DOHH2 (cell line): Measurements from ENCODE around the gene HHAT.

Experiments
- H3F3A ChIP-seq: fragments of 200-600 bp; sonication (generic), shearing (Covaris generic); 2 replicates; pipeline ENCODE4 v1.6.0; 2016; ENCODE audit warnings: antibody characterized with exemption, mild to moderate bottlenecking; ENCODE audit not compliant: control insufficient read depth, insufficient read depth
- H3K27ac ChIP-seq: fragments of 200-600 bp; sonication (generic); 2 replicates; pipeline ENCODE4 v1.5.1; 2014; ENCODE audit warnings: low read depth, mild to moderate bottlenecking, low read length, moderate library complexity
- H3K27me3 ChIP-seq: fragments of 200-600 bp; sonication (generic); 2 replicates; pipeline ENCODE4 v1.6.1; 2014; ENCODE audit warnings: mild to moderate bottlenecking, low read length, mixed read lengths; ENCODE audit not compliant: control insufficient read depth
- H3K36me3 ChIP-seq: fragments of 200-600 bp; sonication (generic); 2 replicates; pipeline ENCODE4 v1.6.1; 2014; ENCODE audit warnings: mild to moderate bottlenecking, low read length, moderate library complexity, mixed read lengths; ENCODE audit not compliant: control insufficient read depth
- H3K4me1 ChIP-seq: fragments of 200-600 bp; sonication (generic); 2 replicates; pipeline ENCODE4 v1.6.1; 2014; ENCODE audit warnings: mild to moderate bottlenecking, low read length, mixed read lengths; ENCODE audit not compliant: control insufficient read depth
- H3K4me2 ChIP-seq: fragments of 200-600 bp; sonication (generic); 2 replicates; pipeline ENCODE4 v1.6.0; 2014; ENCODE audit warnings: mild to moderate bottlenecking, low read length, moderate library complexity
- H3K4me3 ChIP-seq: fragments of 200-600 bp; sonication (generic); 2 replicates; pipeline ENCODE4 v1.5.1; 2014; ENCODE audit warnings: mild to moderate bottlenecking, low read length, mixed read lengths
- H3K79me2 ChIP-seq: fragments of 200-600 bp; sonication (generic); 2 replicates; pipeline ENCODE4 v1.6.1; 2014; ENCODE audit warnings: mild to moderate bottlenecking, low read length, mixed read lengths; ENCODE audit not compliant: control insufficient read depth
- H3K9me2 ChIP-seq: fragments of 200-600 bp; sonication (generic); replicated peaks from 2 replicates; pipeline ENCODE4 v1.6.1; 2014; ENCODE audit warnings: mild to moderate bottlenecking, low read length, mixed read lengths; ENCODE audit not compliant: control insufficient read depth
- H3K9me3 ChIP-seq: fragments of 200-600 bp; sonication (generic); 2 replicates; pipeline ENCODE4 v1.6.1; 2014; ENCODE audit warnings: antibody characterized with exemption, low read length, mixed read lengths; ENCODE audit not compliant: control insufficient read depth, insufficient read depth
- H4K20me1 ChIP-seq: fragments of 200-600 bp; sonication (generic); 2 replicates; pipeline ENCODE4 v1.6.0; 2014; ENCODE audit warnings: low read depth, mild to moderate bottlenecking, antibody characterized with exemption, low read length, moderate library complexity; ENCODE audit not compliant: control insufficient read depth, insufficient read depth
- EZH2phosphoT487 ChIP-seq: fragments of 200-600 bp; sonication (generic); IDR thresholded peaks from 2 replicates; pipeline ENCODE4 v1.6.1; 2017; ENCODE audit warnings: borderline replicate concordance, mild to moderate bottlenecking, antibody characterized with exemption, low read length, moderate library complexity, mixed read lengths
- TF ChIP-seq, protein P1 (sequence below): fragments of 200-600 bp; sonication (generic); IDR thresholded peaks from one replicate; pipeline ENCODE4 v1.5.1; 2014; ENCODE audit warnings: antibody characterized with exemption, mild to moderate bottlenecking, low read depth, low read length; ENCODE audit not compliant: poor library complexity, severe bottlenecking

Gene HHAT

DNA sequence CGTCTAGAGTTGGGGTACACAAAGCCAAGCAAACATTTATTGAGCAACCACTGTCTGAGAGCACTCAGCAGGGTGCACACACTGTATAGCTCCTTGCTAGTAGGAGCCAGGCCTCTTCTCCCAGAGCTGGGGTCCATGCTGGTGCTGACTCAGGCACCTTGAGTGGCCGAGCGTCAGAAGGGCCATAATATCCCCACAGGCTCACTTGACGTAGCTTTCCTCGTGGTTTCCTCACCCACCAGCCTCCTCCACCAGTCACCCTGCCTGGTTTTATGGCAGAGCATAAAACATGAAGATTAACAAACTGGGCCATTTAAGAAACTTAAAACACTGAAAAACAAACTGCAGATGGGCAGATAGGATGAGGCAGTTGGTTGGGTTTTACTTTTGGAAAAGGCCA is 361.5 kb downstream of the HHAT start:
- Histone ChIP-seq H3K4me1 (no peaks in the 10 kb centered on the region), H3K27me3 (no peaks in the 10 kb centered on the region), H3K36me3 (no peaks in the 10 kb centered on the region), H4K20me1 (no peaks in the 10 kb centered on the region), H3K79me2 (no peaks in the 10 kb centered on the region), H3K9me2 (no peaks in the 10 kb centered on the region), H3K27ac (no peak overlapping the region), H3F3A (no peaks in the 10 kb centered on the region), H3K4me3 (no peak overlapping the region), H3K4me2 (no peak overlapping the region), H3K9me3 (no peaks in the 10 kb centered on the region)
- TF ChIP-seq, protein P1, sequence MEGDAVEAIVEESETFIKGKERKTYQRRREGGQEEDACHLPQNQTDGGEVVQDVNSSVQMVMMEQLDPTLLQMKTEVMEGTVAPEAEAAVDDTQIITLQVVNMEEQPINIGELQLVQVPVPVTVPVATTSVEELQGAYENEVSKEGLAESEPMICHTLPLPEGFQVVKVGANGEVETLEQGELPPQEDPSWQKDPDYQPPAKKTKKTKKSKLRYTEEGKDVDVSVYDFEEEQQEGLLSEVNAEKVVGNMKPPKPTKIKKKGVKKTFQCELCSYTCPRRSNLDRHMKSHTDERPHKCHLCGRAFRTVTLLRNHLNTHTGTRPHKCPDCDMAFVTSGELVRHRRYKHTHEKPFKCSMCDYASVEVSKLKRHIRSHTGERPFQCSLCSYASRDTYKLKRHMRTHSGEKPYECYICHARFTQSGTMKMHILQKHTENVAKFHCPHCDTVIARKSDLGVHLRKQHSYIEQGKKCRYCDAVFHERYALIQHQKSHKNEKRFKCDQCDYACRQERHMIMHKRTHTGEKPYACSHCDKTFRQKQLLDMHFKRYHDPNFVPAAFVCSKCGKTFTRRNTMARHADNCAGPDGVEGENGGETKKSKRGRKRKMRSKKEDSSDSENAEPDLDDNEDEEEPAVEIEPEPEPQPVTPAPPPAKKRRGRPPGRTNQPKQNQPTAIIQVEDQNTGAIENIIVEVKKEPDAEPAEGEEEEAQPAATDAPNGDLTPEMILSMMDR = no peak
- no peak for TF ChIP-seq EZH2phosphoT487

DNA sequence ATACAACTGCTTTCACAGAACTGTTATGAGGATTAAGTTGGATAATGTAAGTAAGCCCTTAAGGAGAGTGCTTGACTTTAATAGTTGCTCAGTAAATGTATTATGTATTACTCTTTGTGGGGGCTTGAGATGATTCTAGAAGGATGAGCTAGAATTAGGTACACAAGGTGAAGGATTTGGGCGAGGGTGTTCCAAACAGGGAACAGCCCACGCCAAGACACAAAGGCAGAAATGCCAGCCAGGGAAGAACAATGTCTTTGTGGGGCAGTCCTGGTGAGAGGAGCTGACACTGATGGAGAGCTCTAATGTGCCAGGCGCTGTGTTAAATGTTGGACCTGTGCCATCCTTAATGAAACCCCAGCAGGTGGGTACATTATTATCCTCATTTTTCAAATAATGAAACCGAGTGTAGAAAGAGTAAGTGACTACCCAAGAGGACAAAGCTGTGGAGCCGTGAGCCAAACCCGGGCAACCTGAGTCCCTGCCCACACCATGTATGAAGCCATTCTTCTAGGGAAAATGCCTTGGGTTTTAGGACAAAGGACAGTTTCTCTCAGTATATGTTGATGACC is 362.4 kb downstream of the HHAT start:
- H3F3A ChIP-seq = no peaks in the 10 kb centered on the region
- no peaks in the 10 kb centered on the region for H3K4me1 ChIP-seq
- TF ChIP-seq, protein P1 = no peak
- no peak for TF ChIP-seq EZH2phosphoT487
- no peaks in the 10 kb centered on the region for H3K79me2 ChIP-seq
- H4K20me1 ChIP-seq = no peaks in the 10 kb centered on the region
- no peak overlapping the region for H3K4me3 ChIP-seq
- H3K27me3 ChIP-seq = no peaks in the 10 kb centered on the region
- H3K4me2 ChIP-seq = no peak overlapping the region
- H3K9me3 ChIP-seq = no peaks in the 10 kb centered on the region
- H3K9me2 ChIP-seq = no peaks in the 10 kb centered on the region
- H3K36me3 ChIP-seq = no peaks in the 10 kb centered on the region
- no peak overlapping the region for H3K27ac ChIP-seq

DNA sequence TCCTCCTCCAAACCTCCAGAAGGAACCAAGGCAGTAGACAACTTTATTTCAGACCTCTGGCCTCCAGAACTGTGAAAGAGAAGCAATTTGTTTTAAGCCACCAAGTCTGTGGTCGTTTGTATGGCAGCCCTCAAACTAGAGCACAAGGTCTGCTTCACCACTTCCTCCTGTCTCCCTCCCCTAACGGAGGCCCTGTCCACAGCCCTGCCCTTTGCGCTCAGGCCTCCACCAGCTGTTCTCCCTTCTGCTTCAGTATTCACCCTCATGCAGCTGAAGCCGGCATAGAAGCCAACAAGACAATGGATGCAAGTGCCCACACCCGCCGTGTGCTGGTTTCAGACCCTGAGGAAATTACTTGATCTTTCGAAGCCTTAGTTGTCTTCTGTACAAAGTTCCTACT is 364.1 kb downstream of the HHAT start:
- no peaks in the 10 kb centered on the region for H3K79me2 ChIP-seq
- no peak overlapping the region for H3K4me2 ChIP-seq
- TF ChIP-seq EZH2phosphoT487 = no peak
- TF ChIP-seq, protein P1 = no peak
- no peaks in the 10 kb centered on the region for H3K9me3 ChIP-seq
- H3K9me2 ChIP-seq = no peaks in the 10 kb centered on the region
- H3K27me3 ChIP-seq = no peaks in the 10 kb centered on the region
- H3K4me1 ChIP-seq = no peaks in the 10 kb centered on the region
- H3K36me3 ChIP-seq = no peaks in the 10 kb centered on the region
- no peaks in the 10 kb centered on the region for H3F3A ChIP-seq
- H4K20me1 ChIP-seq = no peaks in the 10 kb centered on the region
- H3K4me3 ChIP-seq = no peak overlapping the region
- H3K27ac ChIP-seq = no peak overlapping the region
